ENCODE results near the gene ANGPTL3.
"Not testable (repeated sequence)": the region's sequence is repeated elsewhere in the genome, so short reads cannot be mapped to it uniquely, and the experiment has no call there.

Gene ANGPTL3, protein sequence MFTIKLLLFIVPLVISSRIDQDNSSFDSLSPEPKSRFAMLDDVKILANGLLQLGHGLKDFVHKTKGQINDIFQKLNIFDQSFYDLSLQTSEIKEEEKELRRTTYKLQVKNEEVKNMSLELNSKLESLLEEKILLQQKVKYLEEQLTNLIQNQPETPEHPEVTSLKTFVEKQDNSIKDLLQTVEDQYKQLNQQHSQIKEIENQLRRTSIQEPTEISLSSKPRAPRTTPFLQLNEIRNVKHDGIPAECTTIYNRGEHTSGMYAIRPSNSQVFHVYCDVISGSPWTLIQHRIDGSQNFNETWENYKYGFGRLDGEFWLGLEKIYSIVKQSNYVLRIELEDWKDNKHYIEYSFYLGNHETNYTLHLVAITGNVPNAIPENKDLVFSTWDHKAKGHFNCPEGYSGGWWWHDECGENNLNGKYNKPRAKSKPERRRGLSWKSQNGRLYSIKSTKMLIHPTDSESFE

DNA sequence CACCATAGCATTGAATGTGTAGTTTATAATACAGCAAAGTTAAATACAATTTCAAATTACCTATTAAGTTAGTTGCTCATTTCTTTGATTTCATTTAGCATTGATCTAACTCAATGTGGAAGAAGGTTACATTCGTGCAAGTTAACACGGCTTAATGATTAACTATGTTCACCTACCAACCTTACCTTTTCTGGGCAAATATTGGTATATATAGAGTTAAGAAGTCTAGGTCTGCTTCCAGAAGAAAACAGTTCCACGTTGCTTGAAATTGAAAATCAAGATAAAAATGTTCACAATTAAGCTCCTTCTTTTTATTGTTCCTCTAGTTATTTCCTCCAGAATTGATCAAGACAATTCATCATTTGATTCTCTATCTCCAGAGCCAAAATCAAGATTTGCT, at the start of gene ANGPTL3:
TSS of gene ANGPTL3 (plus strand) at position 240 of the 400 bp plus-strand sequence. CDS start at position 287, 47 bp downstream.
- DNase-seq: no peak

DNA sequence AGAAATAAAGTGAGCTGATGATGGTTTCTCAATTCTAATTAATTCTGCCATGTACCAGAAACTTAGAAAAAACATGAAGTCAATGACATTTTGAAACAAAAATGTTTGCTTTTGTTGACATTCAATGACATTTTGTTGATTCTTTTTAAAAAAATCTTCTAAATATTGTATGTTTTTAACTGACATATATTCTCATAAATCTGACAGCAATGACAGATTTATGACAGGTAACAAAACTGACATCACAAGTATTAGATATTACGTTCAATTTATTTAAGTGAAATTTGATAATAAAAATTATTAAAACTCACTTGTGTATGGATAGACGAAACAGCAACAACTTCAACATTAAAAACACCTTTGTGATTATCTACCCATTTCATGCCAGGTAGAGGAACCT, 36.0 kb upstream of the ANGPTL3 start:
- DNase-seq: no peak

DNA sequence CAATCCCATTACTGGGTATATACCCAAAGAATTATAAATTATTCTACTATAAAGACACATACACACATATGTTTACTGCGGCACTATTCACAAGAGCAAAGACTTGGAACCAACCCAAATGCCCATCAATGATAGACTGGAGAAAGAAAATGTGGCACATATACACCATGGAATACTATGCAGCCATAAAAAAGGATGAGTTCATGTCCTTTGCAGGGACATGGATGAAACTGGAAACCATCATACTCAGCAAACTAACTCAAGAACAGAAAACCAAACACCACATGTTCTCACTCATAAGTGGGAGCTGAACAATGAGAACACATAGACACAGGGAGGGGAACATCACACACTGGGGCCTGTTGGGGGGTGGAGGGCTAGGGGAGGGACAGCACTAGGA, 30.1 kb upstream of the ANGPTL3 start:
- not testable (repeated sequence) for DNase-seq

DNA sequence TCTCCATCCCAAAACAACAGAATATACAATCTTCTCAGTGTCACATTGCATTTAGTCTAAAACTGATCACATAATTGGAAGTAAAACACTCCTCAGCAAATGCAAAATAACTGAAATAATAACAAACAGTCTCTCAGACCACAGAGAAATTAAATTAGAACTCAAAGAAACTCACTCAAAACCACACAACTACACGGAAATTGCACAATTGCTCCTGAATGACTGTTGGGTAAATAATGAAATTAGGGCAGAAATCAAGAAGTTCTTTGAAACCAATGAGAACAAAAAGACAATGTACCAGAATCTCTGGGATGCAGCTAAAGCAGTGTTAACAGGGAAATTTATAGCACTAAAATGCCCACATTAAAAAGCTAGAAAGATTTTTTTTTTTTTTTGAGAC, 29.4 kb upstream of the ANGPTL3 start:
- not testable (repeated sequence) for DNase-seq

DNA sequence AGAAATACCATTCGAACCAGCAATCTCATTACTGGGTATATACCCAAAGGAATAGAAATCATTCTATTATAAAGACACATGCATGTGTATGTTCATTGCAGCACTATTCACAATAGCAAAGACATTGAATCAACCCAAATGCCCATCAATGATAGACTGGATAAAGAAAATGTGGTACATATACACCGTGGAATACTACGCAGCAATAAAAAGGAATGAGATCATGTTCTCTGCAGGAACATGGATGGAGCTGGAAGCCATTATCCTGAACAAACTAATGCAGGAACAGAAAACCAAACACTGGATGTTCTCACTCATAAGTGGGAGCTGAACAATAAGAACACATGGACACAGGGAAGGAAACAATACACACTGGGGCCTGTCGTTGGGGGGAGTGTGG, 25.8 kb upstream of the ANGPTL3 start:
- DNase-seq: not testable (repeated sequence)

DNA sequence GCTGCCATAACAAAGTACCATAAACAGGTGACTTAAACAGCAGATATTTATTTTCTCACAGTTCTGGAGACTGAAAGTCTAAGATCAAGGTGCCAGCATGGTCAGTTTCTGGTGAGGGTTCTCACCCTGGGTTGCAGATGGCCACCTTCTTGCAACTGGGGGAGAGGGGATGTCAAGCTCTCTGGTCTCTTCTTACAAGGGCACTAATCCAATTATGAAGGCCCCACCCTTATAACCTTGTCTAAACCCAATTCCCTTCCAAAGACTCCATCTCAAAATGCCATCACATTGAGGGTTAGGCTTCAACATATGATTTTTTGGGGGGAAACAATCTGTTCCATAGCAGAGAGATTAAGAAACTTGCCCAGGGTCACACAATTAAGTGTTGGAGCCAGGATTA, 24.8 kb upstream of the ANGPTL3 start:
- no peak for DNase-seq

DNA sequence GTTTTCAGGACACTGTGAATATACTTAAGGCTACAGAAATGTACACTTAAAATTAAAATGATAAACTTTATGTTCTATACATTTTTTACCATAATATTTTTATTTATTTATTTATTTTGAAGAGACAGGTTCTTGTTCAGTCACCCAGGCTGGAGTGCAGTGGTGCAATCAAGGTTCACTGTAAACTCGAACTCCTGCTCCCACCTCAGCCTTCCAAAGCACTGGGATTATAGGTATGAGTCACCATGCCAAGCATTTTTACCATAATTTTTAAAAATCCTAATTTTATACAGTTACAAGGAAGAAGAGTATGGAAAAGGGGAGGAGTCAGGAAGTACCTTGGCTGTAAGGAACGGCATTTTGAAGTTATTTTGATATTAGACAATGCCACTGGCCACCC, 23.6 kb upstream of the ANGPTL3 start:
- no peak for DNase-seq

DNA sequence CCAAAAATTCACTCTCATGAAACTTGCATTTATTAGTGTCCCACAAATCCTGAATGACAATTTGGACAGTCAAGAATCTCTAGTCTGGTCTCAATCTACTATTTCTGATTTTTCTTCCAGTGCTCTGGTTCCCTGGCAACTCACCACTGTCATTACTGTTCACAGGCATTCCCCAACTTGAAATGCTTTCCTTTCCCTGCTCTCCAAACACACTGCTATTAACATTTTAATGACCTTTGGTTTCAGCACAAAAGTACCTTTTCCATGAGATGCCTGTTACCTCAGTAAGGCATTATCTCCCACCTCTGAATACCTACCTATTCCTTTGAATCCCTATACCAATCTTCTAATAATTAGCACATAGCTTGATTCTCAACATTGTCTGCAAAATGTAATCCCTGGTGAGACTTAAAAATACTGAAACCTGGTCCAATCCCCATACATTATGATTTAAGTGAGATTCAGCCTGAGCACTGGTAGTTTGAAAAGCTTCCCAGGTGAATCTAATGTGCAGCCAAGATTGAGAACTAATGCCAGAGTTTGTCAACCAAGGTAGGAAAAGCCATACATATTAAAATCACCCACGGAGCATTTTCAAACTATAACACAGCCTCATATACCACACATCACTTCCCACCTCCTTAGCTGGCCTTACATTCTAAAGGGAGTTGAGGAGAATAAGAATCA, 11.7 kb upstream of the ANGPTL3 start:
- no peak for DNase-seq

DNA sequence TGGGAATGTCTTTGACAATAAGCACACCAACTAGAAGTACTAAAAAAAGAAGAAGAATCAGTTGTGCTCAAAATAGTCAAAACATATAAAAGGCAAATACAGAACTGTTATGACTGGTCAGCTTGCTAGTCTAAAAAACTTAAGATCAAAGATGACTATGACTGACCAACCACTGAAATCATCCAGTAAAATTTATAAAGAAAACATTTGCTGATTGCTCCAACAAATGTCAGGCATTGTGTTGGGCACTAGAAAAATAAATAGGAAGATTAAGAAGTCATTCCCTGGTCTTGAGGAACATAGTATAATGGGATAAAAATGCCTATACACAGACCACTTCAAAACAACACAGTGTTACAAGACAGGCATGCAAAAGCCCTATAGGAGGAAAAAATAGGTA, 9.3 kb upstream of the ANGPTL3 start:
- no peak for DNase-seq

DNA sequence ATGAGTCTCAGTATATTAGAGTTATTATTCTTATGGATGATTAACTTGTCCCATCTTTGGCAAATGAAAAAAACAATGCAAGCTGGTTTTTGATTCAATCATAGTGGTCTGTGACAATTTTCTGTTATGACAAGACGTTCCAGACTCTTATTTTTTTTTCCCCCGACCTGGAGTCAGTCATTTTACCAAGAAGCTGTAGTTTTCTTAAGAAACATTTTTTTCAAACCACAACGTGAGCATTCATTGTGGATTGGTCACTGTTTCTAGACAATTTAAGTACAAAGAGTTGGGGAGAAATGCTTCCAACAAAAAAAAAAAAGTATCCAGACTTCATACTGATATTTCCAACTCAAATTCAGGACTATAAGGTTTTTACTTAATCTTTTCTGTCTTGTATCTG, 8.0 kb upstream of the ANGPTL3 start:
- no peak for DNase-seq

DNA sequence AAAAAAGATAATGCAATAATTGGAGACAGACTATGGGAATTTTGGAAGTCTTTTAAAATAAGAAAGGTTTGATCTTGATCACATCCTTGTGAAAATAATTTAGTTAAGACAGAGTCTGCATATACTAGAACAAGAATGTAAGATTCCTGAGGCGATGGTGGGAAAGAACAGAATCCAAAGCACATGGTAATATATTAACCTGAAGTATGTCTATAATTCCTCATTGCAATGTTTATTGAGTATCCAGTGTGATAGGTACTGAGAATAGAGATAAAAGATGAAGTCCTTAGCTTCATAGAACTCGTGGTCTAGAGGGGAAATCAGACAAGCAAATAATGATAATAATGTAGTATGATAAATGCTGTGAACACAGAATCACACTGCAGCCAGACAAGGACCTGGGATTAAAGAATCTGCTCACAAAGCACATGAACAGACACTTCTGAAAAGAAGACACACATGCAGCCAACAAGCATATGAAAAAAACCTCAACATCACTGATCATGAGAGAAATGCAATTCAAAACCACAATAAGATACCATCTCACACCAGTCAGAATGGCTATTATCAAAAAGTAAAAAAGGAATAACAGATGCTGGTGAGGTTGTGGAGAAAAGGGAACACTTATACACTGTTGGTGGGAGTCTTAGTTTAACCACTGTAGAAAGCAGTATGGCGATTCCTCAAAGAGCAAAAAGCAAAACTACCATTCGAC, 6.9 kb upstream of the ANGPTL3 start:
- DNase-seq: no peak

DNA sequence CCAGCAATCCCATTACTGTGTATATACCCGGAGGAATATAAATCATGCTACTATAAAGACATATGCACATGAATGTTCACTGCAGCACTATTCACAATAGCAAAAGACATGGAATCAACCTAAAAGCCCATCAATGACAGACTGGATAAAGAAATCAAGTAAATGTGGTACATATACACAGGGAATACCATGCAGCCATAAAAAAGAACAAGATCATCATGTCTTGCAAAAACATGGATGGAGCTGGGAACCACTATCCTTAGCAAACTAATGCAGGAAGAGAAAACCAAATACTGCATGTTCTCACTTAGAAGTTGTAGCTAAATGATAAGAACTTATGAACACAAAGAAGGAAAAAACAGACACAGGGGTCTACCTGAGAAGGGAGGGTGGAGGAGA, 6.4 kb upstream of the ANGPTL3 start:
- DNase-seq: no peak

DNA sequence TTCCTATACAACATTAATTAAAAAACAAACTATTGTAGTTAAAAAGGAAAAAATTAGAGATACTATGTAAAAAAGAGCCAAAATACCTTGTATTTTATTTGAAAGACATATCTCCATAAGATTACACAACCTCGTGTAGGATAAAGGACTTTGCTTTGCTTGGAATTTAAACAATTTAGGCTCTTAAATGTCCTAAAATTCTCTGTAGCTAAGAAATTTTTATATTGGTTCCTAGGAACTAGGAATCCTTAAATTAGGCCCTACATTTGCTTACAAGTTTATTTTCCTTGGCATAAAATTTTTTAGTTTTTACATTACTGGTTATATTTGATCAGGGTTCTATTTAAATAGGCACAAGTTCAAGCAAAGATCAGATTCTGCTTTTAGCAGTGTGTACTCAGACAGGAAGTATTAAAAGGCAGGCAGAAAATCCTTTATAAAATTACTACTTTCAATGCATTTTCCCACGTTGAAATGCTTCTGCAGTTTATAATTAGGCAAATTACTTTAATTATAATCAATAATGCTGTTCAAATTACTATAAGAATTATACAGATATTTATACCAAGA, 3.4 kb upstream of the ANGPTL3 start:
- no peak for DNase-seq

DNA sequence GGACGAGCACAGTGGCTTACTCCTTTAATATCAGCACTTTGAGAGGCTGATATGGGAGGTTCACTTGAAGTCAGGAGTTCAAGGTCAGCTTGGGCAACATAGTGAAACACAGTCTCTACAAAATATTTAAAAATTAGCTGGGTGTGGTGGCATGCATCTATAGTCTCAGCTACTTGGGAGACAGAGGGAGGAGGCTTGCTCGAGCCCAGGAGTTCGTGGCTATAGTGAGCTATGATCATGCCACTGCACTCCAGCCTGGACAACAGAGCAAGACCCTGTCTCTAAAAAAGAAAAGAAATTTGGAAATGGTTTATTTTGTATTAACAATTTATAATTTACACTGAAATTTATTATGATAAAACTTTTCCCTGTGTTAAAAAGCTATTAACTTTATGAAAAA, 1.7 kb upstream of the ANGPTL3 start:
- no peak for DNase-seq

DNA sequence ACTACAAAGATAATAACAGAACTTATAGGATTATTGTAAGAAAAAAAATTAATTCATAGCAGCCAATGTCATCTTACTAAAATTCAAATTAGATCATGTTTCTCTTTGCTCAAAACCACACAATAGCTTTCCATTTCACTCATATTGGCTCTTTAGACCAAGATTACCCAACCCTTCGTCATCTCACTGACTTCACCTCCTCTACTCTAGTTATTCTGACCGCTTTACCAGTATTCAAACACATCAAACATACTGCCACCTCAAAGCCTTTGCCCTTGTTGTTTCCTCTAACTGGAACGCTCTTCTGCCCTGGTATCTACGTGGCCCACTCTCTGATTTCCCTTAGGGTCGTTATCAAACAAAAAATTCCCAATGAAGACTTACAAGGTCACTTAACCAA, 1.7 kb downstream of the ANGPTL3 start:
- no peak for DNase-seq

DNA sequence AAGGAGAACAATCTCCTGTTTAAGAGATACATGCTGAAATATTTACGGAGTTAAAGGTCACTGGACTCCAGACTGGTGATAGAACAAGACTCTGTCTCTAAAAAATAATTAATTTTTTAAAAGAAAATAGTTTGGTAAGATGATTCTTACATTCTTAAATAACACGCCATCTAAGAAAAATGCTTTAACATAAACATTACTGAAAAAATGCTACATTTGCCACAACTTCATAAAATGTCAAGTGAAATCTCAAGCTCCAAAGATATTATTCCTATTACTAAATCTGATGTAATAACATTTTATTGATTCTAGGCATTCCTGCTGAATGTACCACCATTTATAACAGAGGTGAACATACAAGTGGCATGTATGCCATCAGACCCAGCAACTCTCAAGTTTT, 4.1 kb downstream of the ANGPTL3 start:
- DNase-seq: no peak

DNA sequence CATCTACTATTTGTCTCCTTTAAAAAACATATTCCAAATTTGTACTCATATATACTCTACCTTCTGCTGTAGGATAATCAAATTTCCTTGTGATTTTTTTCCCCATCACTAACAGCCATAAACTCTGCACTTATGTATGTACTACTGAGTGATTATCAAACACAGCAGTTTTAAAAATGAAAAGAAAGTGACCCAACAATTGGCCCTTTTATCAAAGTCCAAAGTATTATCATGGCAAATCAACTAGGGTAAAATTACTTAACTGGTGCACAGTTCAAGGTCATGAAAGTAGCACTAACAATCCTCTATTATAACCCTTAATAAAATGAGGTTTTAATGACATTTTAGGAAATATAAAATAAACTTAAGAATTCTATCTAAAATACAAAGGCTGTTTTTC, 11.6 kb downstream of the ANGPTL3 start:
- DNase-seq: no peak

DNA sequence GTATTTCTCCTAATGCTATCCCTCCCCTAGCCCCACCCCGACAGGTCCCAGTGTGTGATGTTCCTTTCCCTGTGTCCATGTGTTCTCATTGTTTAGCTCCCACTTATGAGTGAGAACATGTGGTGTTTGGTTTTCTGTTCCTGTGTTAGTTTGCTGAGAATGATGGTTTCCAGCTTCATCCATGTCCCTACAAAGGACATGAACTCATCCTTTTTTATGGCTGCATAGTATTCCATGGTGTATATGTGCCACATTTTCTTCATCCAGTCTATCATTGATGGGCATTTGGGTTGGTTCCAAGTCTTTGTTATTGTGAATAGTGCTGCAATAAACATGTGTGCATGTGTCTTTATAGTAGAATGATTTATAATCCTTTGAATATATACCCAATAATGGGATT, 13.3 kb downstream of the ANGPTL3 start:
- not testable (repeated sequence) for DNase-seq

DNA sequence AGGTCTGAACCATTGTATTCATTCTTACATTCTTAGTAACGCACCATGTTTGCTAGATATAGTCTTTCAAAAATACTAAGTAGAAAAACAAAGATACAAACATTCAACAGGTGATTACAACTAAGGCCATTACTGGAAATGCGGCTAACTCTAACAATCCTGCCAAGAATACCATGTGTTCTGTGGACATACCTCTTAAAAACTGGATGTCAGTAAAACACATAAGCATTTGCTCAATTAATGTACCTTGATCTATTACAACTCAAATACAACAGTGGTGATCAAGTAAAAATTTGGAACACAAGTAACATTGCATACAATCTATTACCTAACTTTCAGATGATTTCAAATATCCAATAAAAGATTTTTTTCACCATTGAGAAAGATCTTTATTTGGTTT, 15.4 kb downstream of the ANGPTL3 start:
- DNase-seq: no peak

DNA sequence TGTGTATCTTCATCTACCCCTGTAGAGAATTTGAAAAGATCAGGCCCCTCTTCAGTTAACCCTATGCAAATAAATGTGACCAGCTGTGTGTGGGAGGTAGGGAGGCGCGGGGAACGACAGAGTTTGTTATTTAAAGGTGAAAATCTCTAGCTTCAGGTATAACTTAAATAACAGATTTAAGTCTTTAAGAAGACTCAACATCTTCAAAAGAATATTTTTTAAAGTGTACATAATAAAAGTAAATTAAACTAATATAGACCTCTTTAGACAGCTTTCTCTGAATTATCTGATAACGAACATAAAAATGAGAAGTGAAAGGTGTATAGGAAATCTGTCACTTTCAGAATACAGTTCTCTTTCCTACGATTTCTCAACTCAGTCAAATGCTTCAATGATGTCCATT, 16.0 kb downstream of the ANGPTL3 start:
- no peak for DNase-seq

DNA sequence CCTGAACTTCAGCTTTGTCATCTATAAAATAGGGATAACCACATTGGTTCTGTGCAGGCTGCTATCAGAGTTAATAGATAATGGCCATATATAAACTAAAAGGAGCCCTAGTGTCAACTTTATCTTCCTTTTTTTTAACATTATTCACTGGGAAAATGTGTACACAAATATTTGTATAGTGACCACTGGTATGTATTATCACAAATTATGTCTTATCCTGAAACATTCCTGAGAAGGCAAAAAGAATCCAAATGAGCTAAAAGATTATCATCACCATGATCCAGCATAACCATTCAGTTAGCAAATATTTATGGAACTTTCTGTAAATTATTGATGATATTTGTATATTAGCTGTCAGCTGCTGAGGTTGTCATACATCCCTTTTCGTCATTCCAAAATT, 16.6 kb downstream of the ANGPTL3 start:
- no peak for DNase-seq

DNA sequence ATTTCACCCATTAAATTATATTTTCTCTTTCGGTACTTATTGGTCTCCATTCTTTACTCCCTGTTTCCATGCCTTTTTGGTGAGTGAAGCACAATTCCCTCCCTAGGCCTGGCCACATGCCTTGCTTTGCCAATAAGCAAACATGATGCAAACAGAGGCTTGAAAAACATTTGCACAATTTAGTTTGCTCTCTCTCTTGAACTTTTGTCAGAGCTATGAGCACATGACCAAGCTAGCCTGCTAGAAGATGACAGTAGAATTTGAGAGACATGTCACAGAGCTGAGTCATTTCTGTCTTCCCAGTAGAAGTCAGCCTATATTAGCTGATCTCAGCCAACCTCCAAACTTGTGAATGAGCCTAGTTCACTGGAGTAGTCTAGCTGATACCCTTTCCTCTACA, 24.6 kb downstream of the ANGPTL3 start:
- no peak for DNase-seq

DNA sequence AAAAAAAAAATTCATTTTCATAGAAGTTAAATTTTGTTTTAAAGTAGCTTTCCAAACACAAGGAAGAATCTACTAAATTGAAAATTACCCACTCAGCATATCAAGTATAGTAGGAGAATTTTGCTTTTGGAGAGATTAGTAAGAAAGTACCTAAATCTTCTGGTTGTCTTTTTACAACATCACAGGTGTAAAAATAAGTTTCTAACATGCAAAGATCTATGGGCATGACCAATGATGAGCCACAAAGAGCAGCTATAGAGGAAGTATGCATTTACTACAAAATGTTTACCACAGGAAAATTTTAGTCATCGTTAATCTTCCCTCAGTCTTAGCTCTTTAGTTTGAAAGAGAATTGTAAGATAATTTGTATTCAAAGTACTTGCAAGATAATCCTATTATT, 28.1 kb downstream of the ANGPTL3 start:
- DNase-seq: no peak

DNA sequence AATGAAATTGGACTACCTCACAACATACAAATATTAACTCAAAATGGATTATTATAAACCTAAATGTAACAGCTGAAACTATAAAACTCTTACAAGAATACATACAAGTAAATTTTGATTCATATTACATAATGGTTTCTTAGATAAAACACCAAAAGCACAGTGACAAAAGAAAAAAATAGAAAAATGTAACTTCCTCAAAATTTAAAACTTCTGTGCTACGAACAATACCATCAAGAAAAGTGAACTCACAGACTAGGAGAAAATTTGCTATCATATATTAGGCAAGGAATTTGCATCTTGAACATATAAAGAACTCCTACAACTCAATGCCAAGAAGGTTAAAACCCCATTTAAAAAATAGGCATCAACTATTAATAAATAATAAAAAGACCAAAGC, 31.2 kb downstream of the ANGPTL3 start:
- DNase-seq: no peak

All from SIG-M5 (cell line).